Measurements from ENCODE around the gene TLCD3B. TPM values are rescaled to one million over a fixed set of nuclear protein-coding genes. Genes with fewer than 3 reads are reported as not detected.

Gene TLCD3B
- total and polyA plus RNA-seq, 4 experiments from 2014 or later: not detected

GRCh38 chr16:30005341-30006094, 25.6 kb downstream of the TLCD3B start:
- Mint-ChIP-seq H3K27ac (no peak overlapping the region), H3K27me3 (peaks cover 2 to 11% of the 10 kb centered on the region in 2 donors), H3K9me3 (no peaks in the 10 kb centered on the region), H3K4me1 (peaks cover 2 to 5% (median 4%) of the 10 kb centered on the region in 4 donors), H3K4me3 (no peak overlapping the region), H3K36me3 (peaks cover 8 to 16% of the 10 kb centered on the region in 2 donors)
- Histone ChIP-seq H3K27ac (ENCODE audit: low read depth, low read length) (no peak overlapping the region), H3K4me3 (ENCODE audit: low read length in 2 of 2) (no peak overlapping the region), H3K27me3 (ENCODE audit: insufficient read depth, low read length) (peaks cover 6% of the 10 kb centered on the region), H3K36me3 (ENCODE audit: insufficient read depth, low read length) (peaks cover 4% of the 10 kb centered on the region), H3K4me1 (ENCODE audit: insufficient read depth, low read length) (peaks cover 5% of the 10 kb centered on the region), H3K9me3 (ENCODE audit: control insufficient read depth in 1 of 2, low read length in 2 of 2) (no peaks in the 10 kb centered on the region)
- CTCF ChIA-PET (ENCODE audit: partially characterized antibody): interaction anchor here (0.8 to 3.2 kb wide), 9 partner anchors 9 to 326 kb away, joined by 3 to 16 read pairs (median 5); partner anchors contain the start of genes INO80E and TLCD3B
- intact Hi-C loops (cut with micrococcal nuclease): loop anchor here (1.0 to 2.0 kb wide), 2 partner anchors 305 to 313 kb away; no protein-coding TSS in a partner anchor
- DNase-seq: peak in 4 of 5 donors; percentile 39 to 48 (median 44)
- POLR2A ChIA-PET (ENCODE audit: partially characterized antibody): interaction anchor here (0.7 to 1.5 kb wide), 9 partner anchors 9 to 329 kb away, joined by 3 to 4 read pairs (median 3); partner anchors contain the start of gene INO80E

- Histone ChIP-seq H3K27me3 (ENCODE audit: insufficient read depth, low read length) (no peaks in the 10 kb centered on the region), H3K9me3 (ENCODE audit: control insufficient read depth in 1 of 2, low read length in 2 of 2) (no peaks in the 10 kb centered on the region), H3K27ac (ENCODE audit: low read depth, low read length) (no peak overlapping the region), H3K4me1 (ENCODE audit: insufficient read depth, low read length) (no peaks in the 10 kb centered on the region), H3K4me3 (ENCODE audit: low read length in 2 of 2) (no peak overlapping the region), H3K36me3 (ENCODE audit: insufficient read depth, low read length) (peaks cover 4% of the 10 kb centered on the region)
- peaks cover 0 to 11% of the 10 kb centered on the region in 2 donors for H3K27me3 Mint-ChIP-seq
- no peak overlapping the region for H3K4me3 Mint-ChIP-seq
- H3K36me3 Mint-ChIP-seq: peaks cover 8 to 18% of the 10 kb centered on the region in 2 donors
- H3K9me3 Mint-ChIP-seq: no peaks in the 10 kb centered on the region
- H3K4me1 Mint-ChIP-seq: peaks cover 0 to 6% (median 3%) of the 10 kb centered on the region in 4 donors
- no peak for DNase-seq
- ChIA-PET CTCF (ENCODE audit: partially characterized antibody) (interaction anchor here (0.7 to 3.2 kb wide), 9 partner anchors 8 to 357 kb away, joined by 3 to 16 read pairs (median 5); partner anchors contain the start of genes INO80E and TLCD3B), POLR2A (ENCODE audit: partially characterized antibody) (interaction anchor here (0.9 to 1.8 kb wide), 7 partner anchors 9 to 313 kb away, joined by 3 to 6 read pairs (median 3); partner anchors contain the start of genes HIRIP3, INO80E and KCTD13)
- no peak overlapping the region for H3K27ac Mint-ChIP-seq
- intact Hi-C loops (cut with micrococcal nuclease): loop anchor here (1.0 to 2.0 kb wide), 2 partner anchors 304 to 313 kb away; no protein-coding TSS in a partner anchor
Observed at GRCh38 chr16:30004811-30005242, 26.2 kb downstream of the TLCD3B start.

- Histone ChIP-seq H3K9me3 (ENCODE audit: control insufficient read depth in 1 of 2, low read length in 2 of 2) (no peaks in the 10 kb centered on the region), H3K27me3 (ENCODE audit: insufficient read depth, low read length) (no peaks in the 10 kb centered on the region), H3K27ac (ENCODE audit: low read depth, low read length) (no peak overlapping the region), H3K36me3 (ENCODE audit: insufficient read depth, low read length) (peaks cover 4% of the 10 kb centered on the region), H3K4me1 (ENCODE audit: insufficient read depth, low read length) (no peaks in the 10 kb centered on the region), H3K4me3 (ENCODE audit: low read length in 2 of 2) (no peak overlapping the region)
- ChIA-PET CTCF (ENCODE audit: partially characterized antibody) (interaction anchor here (0.7 to 3.2 kb wide), 5 partner anchors 8 to 356 kb away, joined by 3 to 16 read pairs (median 10); partner anchors contain the start of gene INO80E), POLR2A (ENCODE audit: partially characterized antibody) (interaction anchor here (0.9 to 1.8 kb wide), 3 partner anchors 8 to 197 kb away, joined by 3 to 6 read pairs (median 4); partner anchors contain the start of genes HIRIP3, INO80E and KCTD13)
- H3K36me3 Mint-ChIP-seq: peaks cover 8 to 22% of the 10 kb centered on the region in 2 donors
- peaks cover 0 to 9% of the 10 kb centered on the region in 2 donors for H3K27me3 Mint-ChIP-seq
- H3K4me3 Mint-ChIP-seq: no peak overlapping the region
- intact Hi-C loops (cut with micrococcal nuclease): loop anchor here (2.0 kb wide), 1 partner anchor 304 kb away; no protein-coding TSS in a partner anchor
- no peak for DNase-seq
- H3K27ac Mint-ChIP-seq: no peak overlapping the region
- no peaks in the 10 kb centered on the region for H3K9me3 Mint-ChIP-seq
- peaks cover 1 to 10% (median 6%) of the 10 kb centered on the region in 4 donors for H3K4me1 Mint-ChIP-seq
Observed at GRCh38 chr16:30004424-30004776, 26.7 kb downstream of the TLCD3B start.

- Mint-ChIP-seq H3K36me3 (peaks cover 8 to 27% of the 10 kb centered on the region in 2 donors), H3K9me3 (no peaks in the 10 kb centered on the region), H3K4me3 (no peak overlapping the region), H3K27me3 (peaks cover 0 to 5% of the 10 kb centered on the region in 2 donors), H3K27ac (no peak overlapping the region), H3K4me1 (peaks cover 1 to 15% (median 8%) of the 10 kb centered on the region in 4 donors)
- Histone ChIP-seq H3K4me1 (ENCODE audit: insufficient read depth, low read length) (no peaks in the 10 kb centered on the region), H3K27me3 (ENCODE audit: insufficient read depth, low read length) (no peaks in the 10 kb centered on the region), H3K36me3 (ENCODE audit: insufficient read depth, low read length) (peaks cover 4% of the 10 kb centered on the region), H3K4me3 (ENCODE audit: low read length in 2 of 2) (no peak overlapping the region), H3K9me3 (ENCODE audit: control insufficient read depth in 1 of 2, low read length in 2 of 2) (no peaks in the 10 kb centered on the region), H3K27ac (ENCODE audit: low read depth, low read length) (no peak overlapping the region)
- intact Hi-C loops (cut with micrococcal nuclease): loop anchor here (2.0 kb wide), 1 partner anchor 303 kb away; no protein-coding TSS in a partner anchor
- CTCF ChIA-PET (ENCODE audit: partially characterized antibody): interaction anchor here (1.0 to 3.2 kb wide), 3 partner anchors 7 to 305 kb away, joined by 3 to 16 read pairs (median 13); partner anchors contain the start of gene INO80E
- no peak for DNase-seq
- POLR2A ChIA-PET (ENCODE audit: partially characterized antibody): interaction anchor here (0.9 to 1.8 kb wide), 3 partner anchors 8 to 196 kb away, joined by 3 to 6 read pairs (median 4); partner anchors contain the start of genes HIRIP3, INO80E and KCTD13
Observed at GRCh38 chr16:30003670-30004423, 27.2 kb downstream of the TLCD3B start.

- Mint-ChIP-seq H3K36me3 (peaks cover 12 to 31% of the 10 kb centered on the region in 2 donors), H3K27me3 (no peaks in the 10 kb centered on the region), H3K4me3 (no peak overlapping the region), H3K27ac (peak overlapping the region in 1 of 7 donors; percentile 42), H3K4me1 (peaks cover 4 to 15% (median 13%) of the 10 kb centered on the region in 4 donors), H3K9me3 (no peaks in the 10 kb centered on the region)
- CTCF ChIA-PET (ENCODE audit: partially characterized antibody): no interaction called here
- Histone ChIP-seq H3K36me3 (ENCODE audit: insufficient read depth, low read length) (peaks cover 11% of the 10 kb centered on the region), H3K9me3 (ENCODE audit: control insufficient read depth in 1 of 2, low read length in 2 of 2) (no peaks in the 10 kb centered on the region), H3K27me3 (ENCODE audit: insufficient read depth, low read length) (no peaks in the 10 kb centered on the region), H3K4me1 (ENCODE audit: insufficient read depth, low read length) (no peaks in the 10 kb centered on the region), H3K27ac (ENCODE audit: low read depth, low read length) (no peak overlapping the region), H3K4me3 (ENCODE audit: low read length in 2 of 2) (no peak overlapping the region)
- intact Hi-C loops (cut with micrococcal nuclease): no loop called here
- POLR2A ChIA-PET (ENCODE audit: partially characterized antibody): no interaction called here
- DNase-seq: no peak
Observed at GRCh38 chr16:30002614-30003346, 28.3 kb downstream of the TLCD3B start.

GRCh38 chr16:30000735-30001631, 30.1 kb downstream of the TLCD3B start:
- peaks cover 8 to 28% (median 23%) of the 10 kb centered on the region in 4 donors for H3K4me1 Mint-ChIP-seq
- intact Hi-C loops (cut with micrococcal nuclease): no loop called here
- Histone ChIP-seq H3K27me3 (ENCODE audit: insufficient read depth, low read length) (no peaks in the 10 kb centered on the region), H3K4me3 (ENCODE audit: low read length in 2 of 2) (no peak overlapping the region), H3K4me1 (ENCODE audit: insufficient read depth, low read length) (peaks cover 9% of the 10 kb centered on the region), H3K27ac (ENCODE audit: low read depth, low read length) (no peak overlapping the region), H3K9me3 (ENCODE audit: control insufficient read depth in 1 of 2, low read length in 2 of 2) (no peaks in the 10 kb centered on the region), H3K36me3 (ENCODE audit: insufficient read depth, low read length) (peaks cover 13% of the 10 kb centered on the region)
- H3K36me3 Mint-ChIP-seq: peaks cover 15 to 42% of the 10 kb centered on the region in 2 donors
- H3K27me3 Mint-ChIP-seq: no peaks in the 10 kb centered on the region
- ChIA-PET CTCF (ENCODE audit: partially characterized antibody) (no interaction called here), POLR2A (ENCODE audit: partially characterized antibody) (no interaction called here)
- no peak for DNase-seq
- no peaks in the 10 kb centered on the region for H3K9me3 Mint-ChIP-seq
- H3K4me3 Mint-ChIP-seq: no peak overlapping the region
- H3K27ac Mint-ChIP-seq: peak overlapping the region in 1 of 7 donors; percentile 66
